Measurements from ENCODE around the gene PPIG.

The PPIG gene

DNA sequence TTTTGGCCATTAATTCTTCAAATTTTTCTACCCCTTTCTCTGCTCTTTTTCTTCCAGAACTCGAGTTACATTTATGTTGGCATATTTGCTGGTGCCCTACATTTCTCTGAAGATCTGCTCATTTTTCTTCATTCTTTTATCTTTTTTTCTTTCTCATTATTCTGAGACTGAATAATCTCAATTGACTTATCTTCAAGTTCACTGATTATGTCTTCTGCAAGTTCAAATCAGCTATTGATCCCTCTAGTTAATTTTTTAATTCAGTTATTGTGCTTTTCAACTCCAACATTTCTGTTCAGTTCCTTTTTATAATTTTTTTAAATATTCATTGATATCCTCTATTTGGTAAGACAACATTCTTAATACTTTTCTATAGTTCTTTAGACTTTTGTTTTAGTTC lies 106.8 kb downstream of the PPIG start:
- intact Hi-C loops (cut with DNase I), result loop anchor here (10.0 kb wide), 1 partner anchor 54 kb away; no protein-coding TSS in a partner anchor
- DNase-seq, result no peak

Measured in head of caudate nucleus (tissue), 42 donors.